GM19351 (cell line): ENCODE results near the gene ZBED4.
A peak's percentile ranks its signal among the peaks of the same experiment; 100 is the strongest.

Source experiments
- ATAC-seq: cut with Tn5 transposase; IDR thresholded peaks from one replicate; pipeline ENCODE4 v1.9.1; 2021; ENCODE audit warnings: mild to moderate bottlenecking, moderate library complexity; ENCODE audit not compliant: unreplicated experiment

The ZBED4 gene

GRCh38 chr22:49899530-49899929 is 45.9 kb downstream of the ZBED4 start:
- ATAC-seq = no peak

- ATAC-seq = no peak
Measured at GRCh38 chr22:49900441-49901230, 47.0 kb downstream of the ZBED4 start.

- ATAC-seq = no peak
Measured at GRCh38 chr22:49901457-49901856, 47.8 kb downstream of the ZBED4 start.

GRCh38 chr22:49903322-49904039 is 49.8 kb downstream of the ZBED4 start:
- no peak for ATAC-seq

- ATAC-seq = no peak
Measured at GRCh38 chr22:49904040-49904369, 50.4 kb downstream of the ZBED4 start.

GRCh38 chr22:49905465-49905864 is 51.8 kb downstream of the ZBED4 start:
- no peak for ATAC-seq

- no peak for ATAC-seq
Measured at GRCh38 chr22:49906071-49906798, 52.6 kb downstream of the ZBED4 start.

GRCh38 chr22:49906799-49907290 is 53.2 kb downstream of the ZBED4 start:
- no peak for ATAC-seq

GRCh38 chr22:49907807-49908206 is 54.2 kb downstream of the ZBED4 start:
- ATAC-seq = no peak

- ATAC-seq = no peak
Measured at GRCh38 chr22:49909476-49910205, 56.0 kb downstream of the ZBED4 start.

GRCh38 chr22:49910229-49911155 is 56.8 kb downstream of the ZBED4 start:
- ATAC-seq = no peak

GRCh38 chr22:49911881-49912625 is 58.4 kb downstream of the ZBED4 start:
- no peak for ATAC-seq

GRCh38 chr22:49913026-49913425 is 59.4 kb downstream of the ZBED4 start:
- ATAC-seq = no peak

GRCh38 chr22:49913446-49913845 is 59.8 kb downstream of the ZBED4 start:
- ATAC-seq = no peak

GRCh38 chr22:49914256-49914655 is 60.6 kb downstream of the ZBED4 start:
- no peak for ATAC-seq

- no peak for ATAC-seq
Measured at GRCh38 chr22:49915610-49916009, 62.0 kb downstream of the ZBED4 start.

- ATAC-seq = no peak
Measured at GRCh38 chr22:49916831-49917230, 63.2 kb downstream of the ZBED4 start.

- peak; percentile 88 for ATAC-seq
Measured at GRCh38 chr22:49917974-49918910, 64.6 kb downstream of the ZBED4 start, which contains the start of the genes ALG12 and CRELD2. Gene ALG12 (minus strand): TSS chr22:49918438. CDS start chr22:49913765, 4,673 bp downstream. Gene CRELD2 (plus strand): TSS chr22:49918634. CDS start chr22:49918770, 136 bp downstream.
